IPS-11a (cell line): ENCODE data around the gene NDUFAF3.

Source experiments
- H3K4me3 ChIP-seq: one replicate; pipeline ENCODE4 v1.5.1; 2013; ENCODE audit warnings: low read depth, low read length, control low read depth

The NDUFAF3 gene

GRCh38 chr3:49017971-49018706 is 3.8 kb upstream of the NDUFAF3 start, which contains the start of gene DALRD3:
TSS of gene DALRD3 (minus strand) at chr3:49018580. CDS start at chr3:49018564, 16 bp downstream.
- H3K4me3 ChIP-seq: peak within 1 kb of the TSS; percentile 82

- H3K4me3 ChIP-seq: peak overlapping the region; percentile 82
These were observed 3.3 kb upstream of the NDUFAF3 start for GRCh38 chr3:49018707-49019006.

- H3K4me3 ChIP-seq: peak overlapping the region; percentile 98
These were observed 2.0 kb upstream of the NDUFAF3 start for GRCh38 chr3:49019941-49020329.

GRCh38 chr3:49020330-49021212 is 1.4 kb upstream of the NDUFAF3 start:
- H3K4me3 ChIP-seq: peak overlapping the region; percentile 98

GRCh38 chr3:49021213-49021812 is 608 bp upstream of the NDUFAF3 start:
- peak overlapping the region; percentile 98 for H3K4me3 ChIP-seq

GRCh38 chr3:49022688-49023171 is 809 bp downstream of the NDUFAF3 start:
- peak overlapping the region; percentile 98 for H3K4me3 ChIP-seq

GRCh38 chr3:49023775-49024174 is 1.9 kb downstream of the NDUFAF3 start:
- H3K4me3 ChIP-seq: no peak overlapping the region

GRCh38 chr3:49024449-49024848 is 2.5 kb downstream of the NDUFAF3 start:
- H3K4me3 ChIP-seq: no peak overlapping the region

GRCh38 chr3:49025005-49025792 is 3.3 kb downstream of the NDUFAF3 start:
- no peak overlapping the region for H3K4me3 ChIP-seq

GRCh38 chr3:49025793-49026520 is 4.0 kb downstream of the NDUFAF3 start:
- no peak overlapping the region for H3K4me3 ChIP-seq

GRCh38 chr3:49026536-49026935 is 4.6 kb downstream of the NDUFAF3 start:
- H3K4me3 ChIP-seq: no peak overlapping the region

- H3K4me3 ChIP-seq: no peak overlapping the region
These were observed 5.7 kb downstream of the NDUFAF3 start for GRCh38 chr3:49027634-49028033.

- peak overlapping the region; percentile 45 for H3K4me3 ChIP-seq
These were observed 6.4 kb downstream of the NDUFAF3 start for GRCh38 chr3:49028298-49028672.

- peak within 1 kb of the TSS; percentile 45 for H3K4me3 ChIP-seq
These were observed 7.0 kb downstream of the NDUFAF3 start, which contains the start of gene IMPDH2 for GRCh38 chr3:49028673-49029562. TSS of gene IMPDH2 (minus strand) at chr3:49029398. CDS start at chr3:49029350, 48 bp downstream.

GRCh38 chr3:49029563-49029884 is 7.6 kb downstream of the NDUFAF3 start:
- H3K4me3 ChIP-seq: no peak overlapping the region

GRCh38 chr3:49030321-49030720 is 8.4 kb downstream of the NDUFAF3 start:
- H3K4me3 ChIP-seq: no peak overlapping the region

- no peak overlapping the region for H3K4me3 ChIP-seq
These were observed 10.9 kb downstream of the NDUFAF3 start for GRCh38 chr3:49032646-49033304.

GRCh38 chr3:49034650-49035049 is 12.7 kb downstream of the NDUFAF3 start:
- H3K4me3 ChIP-seq: no peak overlapping the region

- H3K4me3 ChIP-seq: no peak overlapping the region
These were observed 13.4 kb downstream of the NDUFAF3 start for GRCh38 chr3:49035281-49035680.
